K562 (cell line): ENCODE data around the gene EGFL7. TPM values are rescaled to one million over a fixed set of nuclear protein-coding genes. Genes with fewer than 3 reads are reported as not detected.

Source experiments
- CHAMP1 ChIP-seq: fragments of 450-650 bp; IDR thresholded peaks from 2 replicates; pipeline ENCODE4 v1.6.1; 2016; ENCODE audit warnings: mild to moderate bottlenecking
- DMBX1 ChIP-seq: fragments of 250-450 bp; sonication (Bioruptor Pico); IDR thresholded peaks from 2 replicates; pipeline ENCODE4 v1.8.0; 2022; ENCODE audit warnings: inconsistent platforms, mild to moderate bottlenecking, moderate library complexity, borderline replicate concordance
- E2F3 ChIP-seq: fragments of 250-450 bp; sonication (Bioruptor Pico); IDR thresholded peaks from 2 replicates; pipeline ENCODE4 v1.4.0; 2020; ENCODE audit warnings: mild to moderate bottlenecking
- HMGN3 ChIP-seq: IDR thresholded peaks from 2 replicates; pipeline ENCODE4 v1.6.1; 2011; ENCODE audit warnings: borderline replicate concordance, low read depth, mild to moderate bottlenecking, mixed read lengths, low read length; ENCODE audit not compliant: insufficient read length; ENCODE audit errors: extremely low read depth
- JUND ChIP-seq, 2 experiments: IDR thresholded peaks; 2 replicates in 1 of 2; 3 replicates in 1 of 2; pipeline ENCODE4 v1.6.1; 2011; ENCODE audit warnings: borderline replicate concordance in 2 of 2, low read depth in 2 of 2, low read length in 2 of 2, improper control_type of control experiment in 1 of 2, missing biosample characterization in 1 of 2, missing genetic modification characterization in 1 of 2, missing genetic modification reagents in 1 of 2
- NCOA4 ChIP-seq: fragments of 450-650 bp; IDR thresholded peaks from 2 replicates; pipeline ENCODE4 v1.6.1; 2018; ENCODE audit warnings: mild to moderate bottlenecking; ENCODE audit not compliant: partially characterized antibody
- NCOA6 ChIP-seq: fragments of 450-650 bp; IDR thresholded peaks from 2 replicates; pipeline ENCODE4 v1.6.1; 2017; ENCODE audit warnings: mild to moderate bottlenecking
- PBX2 ChIP-seq, 2 experiments: IDR thresholded peaks in 1 of 2; conservative IDR thresholded peaks in 1 of 2; 2 replicates each; pipeline ENCODE4 v1.6.1; 2016; ENCODE audit warnings: low read depth in 2 of 2, mild to moderate bottlenecking in 1 of 2, missing compliant biosample characterization in 1 of 2, missing genetic modification characterization in 1 of 2, moderate library complexity in 1 of 2
- POLR2AphosphoS2 ChIP-seq: IDR thresholded peaks from 2 replicates; pipeline ENCODE4 v1.6.1; 2012; ENCODE audit warnings: low read length, improper control_type of control experiment
- RBM14 ChIP-seq: fragments of 200-400 bp; formaldehyde crosslinking; IDR thresholded peaks from 2 replicates; pipeline ENCODE4 v1.6.1; 2018; ENCODE audit warnings: low read depth, mild to moderate bottlenecking, low read length, moderate library complexity, borderline replicate concordance; ENCODE audit not compliant: insufficient read depth
- THRAP3 ChIP-seq: fragments of 450-650 bp; IDR thresholded peaks from 2 replicates; pipeline ENCODE4 v1.6.1; 2016; ENCODE audit warnings: mild to moderate bottlenecking, inconsistent platforms, borderline replicate concordance
- ZC3H8 ChIP-seq: fragments of 450-650 bp; IDR thresholded peaks from 2 replicates; pipeline ENCODE4 v1.6.1; 2017
- ZNF224 ChIP-seq: sonication (generic); formaldehyde crosslinking; IDR thresholded peaks from 2 replicates; pipeline ENCODE4 v1.8.0; 2022; ENCODE audit warnings: mild to moderate bottlenecking, missing genetic modification reagents
- ZNF23 ChIP-seq: fragments of 250-450 bp; sonication (Bioruptor Pico); IDR thresholded peaks from 2 replicates; pipeline ENCODE4 v1.4.0; 2020; ENCODE audit warnings: mild to moderate bottlenecking
- ZNF395 ChIP-seq: fragments of 200-800 bp; sonication (Bioruptor generic); IDR thresholded peaks from 2 replicates; pipeline ENCODE4 v1.6.1; 2017; ENCODE audit warnings: missing genetic modification characterization, missing compliant biosample characterization
- ZNF785 ChIP-seq: fragments of 250-450 bp; sonication (Bioruptor Pico); IDR thresholded peaks from 2 replicates; pipeline ENCODE4 v1.4.0; 2020; ENCODE audit warnings: mild to moderate bottlenecking
- polyA plus RNA-seq, 8 experiments: library from polyadenylated mRNA; depleted of rRNA in 4 of 8; stranded (reverse) in 5 of 8; unstranded in 3 of 8; fragments of >200 nt; fragmentation: Nextera tagmentation in 2 of 8; fragmentation: Illumina TruSeq in 1 of 8; extraction: Ambion mirVana in 2 of 8; extraction: Trizol in 1 of 8; gene quantifications; 2 replicates each; pipeline versions ENCODE4 v1.2.1 to v1.2.3, GENCODE V29; 2011 to 2014; ENCODE audit warnings: inconsistent platforms in 1 of 8, missing spikeins in 1 of 8
- total RNA-seq, 7 experiments: library from RNA; depleted of rRNA in 6 of 7; stranded (reverse); fragments of >200 nt in 6 of 7; fragmentation: Illumina TruSeq in 2 of 7; extraction: Trizol in 2 of 7; gene quantifications; 2 replicates each; pipeline versions ENCODE4 v1.2.1 to v1.2.3, GENCODE V29; 2011 to 2021; ENCODE audit warnings: low replicate concordance in 1 of 7
- TF ChIP-seq, protein P1 (sequence below), 3 experiments: fragments of 200-800 bp in 1 of 3; sonication (Bioruptor generic) in 1 of 3; sonication (generic) in 1 of 3; formaldehyde crosslinking in 1 of 3; IDR thresholded peaks; 2 replicates each; pipeline versions ENCODE4 v1.6.1 to v1.8.0; 2016 to 2022; ENCODE audit warnings: mild to moderate bottlenecking in 2 of 3, missing compliant biosample characterization in 2 of 3, missing genetic modification characterization in 2 of 3, missing genetic modification reagents in 1 of 3

The EGFL7 gene
- total and polyA plus RNA-seq, 9 of the 15 experiments (the other 6 are each of a cell fraction or from before 2014, with no cell fraction given): 1.5 to 286 (median 55.5) TPM

DNA sequence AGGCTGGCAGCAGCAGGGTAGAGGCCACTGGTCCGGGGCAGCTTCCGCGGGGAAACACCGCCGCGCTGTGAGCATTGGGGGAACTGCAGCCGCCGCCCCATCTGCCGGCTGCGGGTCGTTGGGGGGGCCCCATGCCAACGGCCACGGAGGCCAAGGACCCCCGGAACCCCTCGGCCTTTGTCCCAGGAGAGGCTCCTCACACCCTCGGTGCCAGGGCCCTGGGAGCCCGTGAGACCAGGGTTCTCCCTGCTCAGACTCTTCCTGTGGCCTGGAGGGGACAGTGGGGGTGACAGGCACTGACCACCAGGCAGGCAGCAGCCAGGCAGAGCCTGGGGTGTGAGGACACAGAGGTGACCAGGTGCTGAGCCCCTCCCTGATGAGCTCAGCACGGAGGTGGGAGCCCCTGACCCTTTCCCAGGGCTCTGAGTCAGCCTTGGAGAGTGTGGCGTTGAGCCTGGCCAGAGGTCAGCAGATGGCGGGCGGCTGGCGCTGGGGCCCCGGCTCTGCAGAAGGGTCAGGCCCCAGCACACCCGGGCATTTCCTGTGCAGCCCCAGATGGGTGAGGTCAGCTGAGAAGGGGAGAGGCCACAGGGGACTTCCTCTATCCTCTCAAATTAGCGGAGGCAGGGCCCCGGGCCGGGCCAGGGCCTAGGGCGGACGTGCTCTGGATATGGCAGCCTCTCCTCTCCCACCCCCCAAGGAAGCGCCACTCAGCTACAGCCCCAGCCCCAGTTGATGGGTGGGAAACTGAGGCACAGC lies 17.9 kb upstream of the EGFL7 start (continued):
- TF ChIP-seq HMGN3 (no peak), PBX2 (CRISPR knock-in tag; IDR thresholded peaks at IDR 0.05; ENCODE audit: low read depth) (no peak), PBX2 (tag; conservative IDR thresholded peaks at IDR 0.05; ENCODE audit: low read depth) (no peak), ZC3H8 (no peak), JUND (IDR thresholded peaks at IDR 0.05; ENCODE audit: borderline replicate concordance, low read depth, low read length) (peak; percentile 69; the same call in 1 of the 2 replicates), JUND (tag; IDR thresholded peaks at IDR 0.05; ENCODE audit: borderline replicate concordance, low read depth, low read length) (peak; percentile 36; the same call in 1 of the 3 replicates), ZNF23 (no peak), DMBX1 (CRISPR knock-in tag) (0 out of 2 replicates have a peak, but pooled peaks have one; percentile 43), THRAP3 (no peak), ZNF785 (CRISPR knock-in tag) (no peak), ZNF395 (peak; percentile 94), RBM14 (no peak), ZNF224 (no peak), CHAMP1 (no peak), POLR2AphosphoS2 (no peak), E2F3 (CRISPR knock-in tag) (no peak), NCOA4 (no peak), NCOA6 (no peak)
- TF ChIP-seq, protein P1, sequence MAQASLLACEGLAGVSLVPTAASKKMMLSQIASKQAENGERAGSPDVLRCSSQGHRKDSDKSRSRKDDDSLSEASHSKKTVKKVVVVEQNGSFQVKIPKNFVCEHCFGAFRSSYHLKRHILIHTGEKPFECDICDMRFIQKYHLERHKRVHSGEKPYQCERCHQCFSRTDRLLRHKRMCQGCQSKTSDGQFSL (CRISPR knock-in tag; IDR thresholded peaks at IDR 0.05): peak; percentile 99
- TF ChIP-seq, protein P1 (tag; IDR thresholded peaks at IDR 0.05): peak in 1 of 2 experiments; percentile 76; a peak in 1 of 4 replicates
